Fibroblast of skin of right biceps (primary cell): ENCODE results near the gene SLC6A11.
A peak's percentile ranks its signal among the peaks of the same experiment; 100 is the strongest.

Source experiments
- DNase-seq: peaks from one replicate; pipeline ENCODE4 v3.0.0-alpha.2; 2013

The SLC6A11 gene

DNA sequence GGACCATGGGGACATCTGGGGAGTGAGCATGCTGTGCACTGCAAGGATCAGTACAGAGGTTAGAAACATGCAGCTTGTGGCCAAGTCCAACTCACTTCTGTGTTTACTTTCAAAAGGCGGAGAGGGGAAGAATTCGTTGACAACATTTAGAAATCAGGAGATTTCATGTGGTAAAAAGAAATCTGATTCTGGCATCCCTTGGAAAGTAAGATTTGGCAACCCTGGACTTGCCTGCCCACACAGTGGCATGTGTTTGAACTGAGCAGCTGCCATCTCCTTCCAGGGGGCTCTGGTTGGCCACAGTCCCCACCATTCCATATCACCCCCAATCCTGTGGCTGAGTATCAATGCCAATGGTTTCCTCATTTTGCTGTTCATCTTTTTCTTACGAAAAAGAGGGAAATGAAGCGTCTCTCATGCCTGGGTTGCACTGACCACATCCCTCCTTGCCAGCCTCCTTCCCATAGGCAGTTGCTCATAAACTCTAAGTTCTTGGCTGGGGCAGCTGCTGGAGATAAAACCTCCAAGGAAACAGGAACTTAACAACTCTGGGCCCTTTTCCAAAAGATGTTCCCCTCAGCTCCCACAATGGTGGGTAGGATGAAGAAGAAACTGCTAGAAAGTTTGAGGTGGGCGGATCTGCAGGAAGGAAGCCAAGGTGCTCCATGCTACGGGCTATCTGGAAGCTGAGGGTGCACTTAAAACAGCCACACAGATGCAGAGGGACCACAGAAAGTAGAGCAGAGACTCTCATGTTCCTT is 29.2 kb downstream of the SLC6A11 start:
- DNase-seq, result no peak

DNA sequence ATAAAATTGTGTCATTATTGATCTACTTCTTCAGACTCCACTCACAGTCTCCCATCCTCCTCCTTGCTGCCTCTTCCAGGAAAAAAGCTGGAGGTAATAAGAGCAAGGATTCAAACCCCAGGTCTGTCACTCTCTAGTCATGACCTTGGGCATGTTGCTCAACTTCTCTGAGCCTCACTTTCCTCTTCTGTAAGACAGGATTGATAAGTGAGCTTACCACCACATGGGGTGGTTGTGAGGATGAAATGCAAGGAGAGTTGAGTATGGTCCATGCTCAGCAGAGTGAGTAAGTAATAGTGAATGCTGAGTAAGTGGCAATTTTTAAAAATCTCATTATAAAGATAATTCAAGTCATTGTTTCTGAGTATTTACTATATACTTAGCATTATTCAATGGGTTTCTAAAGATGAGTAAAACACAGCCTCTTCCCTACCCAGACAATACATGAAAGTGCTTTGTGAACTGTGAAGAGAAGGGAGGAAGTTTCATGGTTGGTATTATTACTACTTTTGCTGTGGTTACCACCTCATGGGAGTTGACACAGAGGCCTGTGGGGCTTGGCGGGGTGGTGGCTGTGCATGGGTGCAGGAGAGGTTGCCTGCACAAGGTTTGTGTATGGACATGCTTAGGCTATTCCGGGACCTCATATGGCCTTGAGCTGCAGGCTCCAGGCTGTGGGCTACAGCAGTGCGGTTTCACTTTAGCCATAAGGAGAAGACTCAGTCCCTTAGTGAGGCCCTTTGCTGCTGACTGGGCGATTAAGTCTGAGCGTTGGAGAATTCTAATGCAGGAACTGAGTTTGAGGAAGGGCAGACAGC is 30.0 kb downstream of the SLC6A11 start:
- no peak for DNase-seq

DNA sequence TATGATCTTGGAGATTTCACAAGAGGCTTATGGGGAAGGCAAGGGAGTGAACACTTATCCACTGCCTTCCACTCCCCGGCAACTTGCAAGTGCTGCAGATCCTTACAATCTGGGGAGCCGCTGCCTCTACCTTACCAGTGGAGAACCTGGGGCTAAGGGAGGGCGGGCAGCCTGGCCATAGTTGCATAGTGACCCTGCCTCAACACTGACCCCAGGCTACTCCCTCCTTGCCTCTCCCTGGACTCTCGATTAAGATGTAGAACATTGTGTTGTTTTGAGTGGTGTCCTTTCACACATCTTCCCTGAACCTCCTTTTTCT is 30.6 kb downstream of the SLC6A11 start:
- DNase-seq, result no peak

DNA sequence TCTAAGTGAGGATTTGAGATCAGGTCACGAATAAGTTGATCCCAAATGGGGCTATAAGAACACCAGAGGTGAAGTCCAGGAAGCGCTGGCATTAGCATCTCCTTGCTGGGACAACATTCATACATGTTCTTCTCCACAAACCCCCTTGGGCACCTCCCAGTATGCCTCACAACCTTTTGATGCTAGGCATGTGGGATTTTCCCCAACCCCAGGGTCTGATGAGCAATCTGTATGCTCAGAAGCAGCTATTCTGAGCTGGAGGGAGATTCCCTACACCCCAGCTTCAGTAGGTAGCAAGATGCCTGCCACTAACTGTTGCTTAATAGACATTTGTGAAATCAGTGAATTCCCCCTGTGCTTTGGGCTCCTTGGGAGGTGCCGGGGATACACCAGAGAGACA is 32.2 kb downstream of the SLC6A11 start:
- DNase-seq, result no peak

DNA sequence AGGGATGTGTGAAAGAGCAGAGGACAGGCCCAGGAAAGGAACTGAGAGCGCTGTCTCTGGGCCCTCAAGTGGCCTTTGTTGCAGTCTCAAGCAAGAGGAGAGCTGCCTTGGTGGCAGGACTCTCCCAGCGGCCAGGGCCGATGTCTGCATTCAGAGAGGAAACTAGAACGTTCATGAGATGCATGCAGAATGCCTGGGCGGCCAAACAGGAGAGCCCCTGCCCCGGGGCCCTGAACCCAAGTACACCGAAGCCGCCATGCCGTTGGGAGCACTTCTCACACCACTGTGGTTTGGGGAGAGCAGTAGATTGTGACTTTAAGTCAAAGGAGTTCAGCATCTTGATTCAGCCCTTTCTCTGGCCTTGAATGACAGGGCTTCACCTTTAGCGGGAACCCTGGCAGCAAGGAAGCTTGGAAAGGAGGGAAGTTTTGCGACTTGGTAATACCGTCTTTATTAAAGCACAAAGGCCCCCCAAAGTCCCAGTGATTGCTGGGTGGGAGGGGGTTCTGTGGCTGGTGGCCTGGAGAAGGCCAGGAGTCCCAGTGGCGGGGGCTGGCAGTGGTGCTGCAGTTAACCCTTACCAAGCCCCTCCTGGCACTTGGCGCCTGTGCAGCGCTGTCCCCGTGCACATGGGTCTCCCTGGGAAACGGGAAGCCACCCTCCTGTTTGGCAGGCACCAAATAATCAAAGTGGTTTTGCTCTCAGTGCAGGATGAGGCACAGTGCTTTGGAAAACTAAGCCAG is 36.2 kb downstream of the SLC6A11 start:
- DNase-seq, result no peak

GRCh38 chr3:10855083-10855870 is 39.2 kb downstream of the SLC6A11 start:
- DNase-seq, result no peak

- DNase-seq, result no peak
These were observed 40.0 kb downstream of the SLC6A11 start for GRCh38 chr3:10855871-10856662.

GRCh38 chr3:10857235-10857634 is 41.2 kb downstream of the SLC6A11 start:
- DNase-seq, result no peak

DNA sequence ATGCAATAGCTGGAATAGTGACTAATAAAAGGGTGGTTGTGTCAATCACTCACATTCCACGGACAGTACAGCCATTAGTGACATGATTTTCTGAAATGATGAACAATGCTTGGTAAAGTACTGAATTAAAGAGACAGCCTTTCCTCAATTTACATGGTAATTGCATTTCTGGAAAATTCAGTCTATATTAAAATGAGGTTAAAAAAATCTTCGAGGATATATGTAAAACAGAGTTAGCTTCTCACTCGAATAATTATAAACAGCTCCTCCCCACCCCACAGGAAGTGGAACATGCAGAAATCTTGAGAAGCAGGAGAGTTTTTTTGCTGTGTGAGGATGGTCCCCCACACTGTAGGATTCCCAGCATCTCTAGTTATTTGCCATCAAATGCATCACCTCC is 42.1 kb downstream of the SLC6A11 start:
- no peak for DNase-seq

DNA sequence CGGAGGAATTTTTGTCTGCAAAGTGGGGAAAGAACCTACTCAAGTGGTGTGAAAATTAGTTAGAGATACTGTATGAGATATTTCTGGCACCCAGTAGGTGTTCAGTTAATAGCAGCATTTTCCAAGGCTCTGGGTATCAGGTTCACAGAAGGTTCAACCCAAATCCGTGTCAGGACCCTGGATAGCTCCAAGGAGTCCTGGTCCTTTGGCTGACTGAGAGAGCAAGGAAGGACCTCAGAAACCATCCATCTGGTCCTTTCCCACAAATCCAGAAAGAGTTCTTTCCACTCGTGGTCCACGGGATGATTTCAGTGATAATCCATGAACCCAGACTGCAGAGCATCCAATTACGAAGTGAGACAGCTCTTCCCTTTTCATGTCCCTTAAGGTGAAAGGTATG is 51.4 kb downstream of the SLC6A11 start:
- peak; percentile 17 for DNase-seq

DNA sequence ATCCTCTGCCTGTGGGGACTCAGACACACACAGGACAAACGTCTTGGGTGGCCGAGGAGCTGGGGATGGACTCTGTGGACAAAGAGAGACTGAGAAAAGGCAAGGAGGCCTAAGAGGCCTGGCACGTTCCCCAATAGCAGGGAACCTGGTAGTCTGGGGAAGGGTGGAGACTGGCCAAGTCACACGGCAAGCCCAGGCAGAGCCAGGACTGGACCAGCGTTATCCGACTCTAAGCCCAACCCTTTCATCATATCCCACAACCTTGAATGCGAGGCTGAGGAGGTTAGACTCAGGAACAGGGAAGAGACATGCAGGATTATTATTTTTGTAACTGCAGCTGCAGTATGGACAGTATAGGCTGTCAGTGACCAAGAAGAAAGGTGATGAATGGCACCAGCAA is 53.4 kb downstream of the SLC6A11 start:
- no peak for DNase-seq

GRCh38 chr3:10870296-10870695 is 54.3 kb downstream of the SLC6A11 start:
- DNase-seq, result no peak

GRCh38 chr3:10873415-10873814 is 57.4 kb downstream of the SLC6A11 start:
- no peak for DNase-seq

DNA sequence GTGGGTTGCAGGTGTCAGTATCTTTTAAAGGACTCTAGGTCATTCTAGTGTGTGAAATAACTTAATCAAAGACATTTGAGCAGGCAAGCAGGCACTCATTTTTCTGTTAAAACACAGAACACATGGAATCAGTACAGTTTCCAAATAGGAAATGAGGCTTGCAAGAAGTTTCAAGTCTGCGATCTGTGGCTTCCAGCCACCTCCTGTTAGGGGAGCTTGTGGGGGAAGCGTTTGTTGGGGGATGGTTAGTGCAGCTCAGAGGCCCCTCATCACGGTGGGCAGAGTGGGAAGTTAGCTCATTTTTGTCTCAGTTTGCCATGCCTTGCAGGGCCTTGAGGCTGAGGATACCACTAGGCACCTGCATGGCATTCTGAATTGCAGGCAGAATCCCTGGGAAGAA is 59.9 kb downstream of the SLC6A11 start:
- DNase-seq, result no peak

- DNase-seq, result no peak
These were observed 60.6 kb downstream of the SLC6A11 start for GRCh38 chr3:10876661-10877060.

GRCh38 chr3:10882851-10883250 is 66.8 kb downstream of the SLC6A11 start:
- DNase-seq, result no peak

DNA sequence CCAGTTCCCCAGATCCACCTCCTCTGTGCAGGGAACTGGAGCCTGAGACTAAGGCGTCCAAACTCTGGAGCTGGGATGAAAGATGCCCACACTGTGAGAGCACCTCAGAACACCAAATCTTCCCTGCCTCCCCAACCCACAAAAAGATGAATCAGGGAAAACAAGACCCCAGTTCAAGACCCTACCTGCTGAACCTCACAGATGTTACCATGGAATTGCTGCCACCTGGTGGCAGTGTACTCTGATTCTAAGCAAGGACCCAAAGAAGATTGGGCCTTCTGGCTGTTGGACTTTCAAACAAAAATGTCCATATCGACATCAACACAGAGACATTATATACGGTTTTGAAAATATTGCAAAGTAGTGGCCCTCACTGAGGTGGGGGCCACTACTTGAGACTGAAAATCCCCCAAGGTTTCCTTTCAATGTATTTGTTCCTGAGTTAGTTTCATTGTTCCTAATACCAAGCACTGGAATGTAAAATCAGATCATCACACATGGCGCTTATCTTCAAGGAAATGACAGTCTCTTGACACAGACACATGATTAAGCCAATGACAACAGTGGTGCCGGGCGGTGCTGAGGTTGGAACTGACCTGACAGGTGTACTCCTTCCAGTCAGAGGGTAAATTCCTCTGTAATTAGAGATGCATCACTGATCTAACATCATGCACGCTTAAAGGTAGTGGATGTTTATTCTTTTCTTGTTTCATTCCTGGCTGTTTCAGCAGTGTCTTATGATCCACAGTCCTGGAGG is 67.6 kb downstream of the SLC6A11 start:
- DNase-seq, result no peak

- no peak for DNase-seq
These were observed 71.0 kb downstream of the SLC6A11 start for GRCh38 chr3:10887015-10887414.

- no peak for DNase-seq
These were observed 72.6 kb downstream of the SLC6A11 start for GRCh38 chr3:10888518-10889090.

DNA sequence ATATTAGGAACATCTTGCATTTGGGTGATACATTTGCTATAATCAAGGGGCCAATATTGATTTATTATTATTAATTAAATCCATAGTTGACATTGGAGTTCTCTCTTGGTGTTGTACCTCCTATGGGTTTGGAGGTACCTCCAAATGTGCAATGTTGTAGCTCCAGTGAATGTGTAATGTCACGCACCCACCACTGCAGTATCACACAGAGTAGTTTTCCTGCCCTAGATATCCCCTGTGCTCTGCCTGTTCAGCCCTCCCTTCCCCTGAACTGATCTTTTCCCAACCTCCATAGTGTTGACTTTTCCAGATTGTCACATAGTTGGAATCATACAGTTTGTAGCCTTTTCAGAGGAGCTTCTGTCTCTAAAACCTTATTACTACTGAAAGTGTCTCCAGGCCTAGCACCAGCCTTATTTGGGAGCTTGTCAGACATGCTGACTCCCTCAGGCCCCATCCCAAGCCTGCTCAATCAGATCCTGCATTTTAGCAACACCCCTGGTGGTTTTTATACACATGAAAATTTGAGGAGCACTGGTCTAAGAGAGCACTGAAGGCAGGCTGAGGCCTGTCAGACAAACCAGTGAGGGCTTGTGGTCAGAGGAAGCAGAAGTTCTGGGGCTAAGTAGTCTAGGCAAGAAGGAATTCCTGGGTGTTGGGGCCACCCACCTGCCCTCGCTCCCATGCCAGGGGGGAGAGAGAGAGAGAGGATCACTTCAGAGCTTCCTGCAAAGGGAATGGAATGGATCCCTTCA is 73.4 kb downstream of the SLC6A11 start:
- no peak for DNase-seq
